GM18519 (cell line): ENCODE measurements around the gene KCNA4.
"Not testable (repeated sequence)": the region's sequence is repeated elsewhere in the genome, so short reads cannot be mapped to it uniquely, and the experiment has no call there.

ENCODE experiments used
- ATAC-seq: cut with Tn5 transposase; IDR thresholded peaks from one replicate; pipeline ENCODE4 v1.9.1; 2021; ENCODE audit warnings: mild to moderate bottlenecking, moderate library complexity; ENCODE audit not compliant: unreplicated experiment, low FRiP score

KCNA4 gene

DNA sequence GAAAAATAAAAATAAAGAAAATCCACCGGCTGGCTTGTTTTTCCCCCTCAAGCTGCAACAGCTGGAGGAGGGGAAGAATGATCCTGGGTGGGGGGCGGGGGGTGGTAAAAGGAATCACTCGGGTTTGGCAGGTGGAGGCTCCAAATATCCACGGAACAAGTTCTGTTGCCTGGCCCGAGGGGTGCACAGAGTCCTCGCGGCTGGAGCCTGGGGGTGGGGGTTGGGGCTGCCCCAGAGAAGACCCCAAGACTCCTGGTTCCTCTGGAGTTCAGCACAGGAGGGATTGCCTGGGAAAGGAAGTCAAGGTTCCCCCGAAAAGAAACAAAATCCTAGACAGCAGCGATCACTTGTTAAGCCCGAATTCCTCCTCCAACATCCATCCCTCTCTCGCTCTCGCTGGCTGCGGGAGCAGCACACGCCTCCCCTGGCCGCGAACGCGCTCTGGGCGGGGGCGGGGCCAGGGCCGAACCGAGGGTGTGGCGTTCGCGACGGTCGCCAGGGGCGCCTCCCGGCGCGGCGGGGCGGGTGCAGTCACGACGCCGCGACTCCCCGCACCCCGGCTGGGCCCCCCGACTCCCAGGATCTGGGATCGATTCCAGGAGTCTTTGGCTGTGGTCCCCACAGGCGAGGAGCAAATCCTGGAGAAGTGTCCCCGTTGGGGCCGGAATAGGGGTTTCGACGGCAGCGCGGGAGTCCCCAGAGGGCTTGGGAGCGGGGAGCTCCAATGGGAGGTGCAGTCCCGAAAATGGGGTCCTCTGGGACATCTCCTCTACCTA is at the start of gene KCNA4:
Gene KCNA4 (minus strand): TSS at position 443 of the 776 bp plus-strand sequence. CDS start 4,352 bp downstream, outside the sequence.
- no peak for ATAC-seq

DNA sequence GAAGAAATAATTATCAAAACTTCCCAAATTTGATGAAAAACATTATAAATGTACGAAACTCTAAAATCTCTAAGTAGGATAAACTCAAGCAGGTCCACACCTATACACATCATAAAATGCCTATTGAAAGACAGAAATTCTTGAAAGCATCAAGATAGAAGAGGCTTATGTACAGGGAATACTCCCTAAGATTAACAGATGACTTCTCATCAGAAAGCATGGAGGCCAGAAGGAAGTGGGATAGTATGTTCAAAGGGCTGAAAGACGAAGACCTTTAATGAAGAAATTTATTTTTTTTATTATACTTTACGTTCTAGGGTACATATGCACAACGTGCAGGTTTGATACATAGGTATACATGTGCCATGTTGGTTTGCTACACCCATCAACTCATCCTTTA is 45.3 kb upstream of the KCNA4 start:
- ATAC-seq = no peak

GRCh38 chr11:30059172-30059815 is 42.5 kb upstream of the KCNA4 start:
- no peak for ATAC-seq

DNA sequence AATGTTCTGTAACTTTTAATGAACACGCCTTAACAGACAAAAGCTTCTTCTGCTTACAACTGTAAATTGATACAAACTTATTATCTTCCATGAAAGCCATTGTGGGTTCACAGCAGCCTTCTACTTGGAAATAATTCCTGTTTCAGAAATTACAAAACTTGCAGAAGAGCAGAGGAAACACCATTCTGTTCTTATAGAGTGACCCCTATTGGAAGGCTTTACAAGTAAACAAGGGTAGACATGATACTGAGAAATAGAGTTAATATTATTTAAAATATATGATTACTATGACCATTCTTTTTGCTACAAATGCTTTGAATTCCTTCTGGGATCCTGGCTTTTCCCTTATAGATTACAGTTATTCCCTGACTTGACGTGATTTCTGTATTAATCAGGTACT is 32.4 kb upstream of the KCNA4 start:
- ATAC-seq = no peak

DNA sequence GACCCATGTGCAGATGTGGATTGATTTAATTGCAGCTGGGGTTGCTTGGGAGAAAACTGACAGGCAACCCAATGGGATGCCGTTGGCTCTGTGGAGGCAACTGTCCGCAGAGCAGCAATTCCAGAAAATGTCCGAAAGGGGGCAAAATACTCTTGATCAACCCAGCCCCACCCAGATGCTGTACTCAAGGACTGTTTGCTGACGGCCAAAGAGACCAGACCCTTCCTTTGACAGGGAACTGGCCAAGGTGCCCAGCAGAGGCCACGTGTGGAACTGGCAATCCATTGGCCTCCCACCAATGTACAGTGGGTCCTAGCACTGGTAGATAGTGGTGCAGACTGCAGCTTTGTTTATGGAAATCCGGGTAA is 29.7 kb upstream of the KCNA4 start:
- ATAC-seq = no peak

DNA sequence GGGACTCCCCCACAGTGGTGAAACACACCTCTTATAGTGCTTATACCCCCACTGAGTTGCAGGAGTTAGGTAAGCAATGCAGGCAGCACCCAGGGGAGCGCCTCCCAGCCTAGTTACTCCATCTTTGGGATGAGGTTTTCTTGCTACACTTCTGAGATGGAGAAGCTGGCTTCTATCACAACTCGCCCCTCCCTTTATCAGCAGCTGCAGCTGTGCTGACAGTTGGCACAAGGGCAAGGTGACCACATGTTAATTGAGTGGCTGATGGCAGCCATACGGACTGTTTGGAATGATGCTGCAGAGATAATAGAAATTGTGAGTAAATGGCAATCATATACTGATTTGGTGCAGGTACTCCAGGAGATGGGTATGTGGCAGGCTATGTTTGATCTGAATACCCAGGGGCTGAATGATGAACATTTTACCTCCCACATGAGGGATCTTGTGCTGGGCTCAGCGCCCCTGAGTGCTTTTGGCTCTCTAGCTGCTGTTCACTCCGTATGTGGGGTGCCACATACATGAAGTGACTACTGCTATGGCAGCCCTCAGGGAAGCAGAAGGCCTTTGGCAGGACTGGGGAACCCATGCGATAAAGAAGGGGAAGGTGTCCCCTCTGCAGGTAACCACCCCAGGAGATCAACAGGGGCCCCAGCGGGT is 29.2 kb upstream of the KCNA4 start:
- no peak for ATAC-seq

GRCh38 chr11:30045144-30045543 is 28.3 kb upstream of the KCNA4 start:
- ATAC-seq = no peak

- ATAC-seq = no peak
Measured at GRCh38 chr11:30041171-30041570, 24.3 kb upstream of the KCNA4 start.

DNA sequence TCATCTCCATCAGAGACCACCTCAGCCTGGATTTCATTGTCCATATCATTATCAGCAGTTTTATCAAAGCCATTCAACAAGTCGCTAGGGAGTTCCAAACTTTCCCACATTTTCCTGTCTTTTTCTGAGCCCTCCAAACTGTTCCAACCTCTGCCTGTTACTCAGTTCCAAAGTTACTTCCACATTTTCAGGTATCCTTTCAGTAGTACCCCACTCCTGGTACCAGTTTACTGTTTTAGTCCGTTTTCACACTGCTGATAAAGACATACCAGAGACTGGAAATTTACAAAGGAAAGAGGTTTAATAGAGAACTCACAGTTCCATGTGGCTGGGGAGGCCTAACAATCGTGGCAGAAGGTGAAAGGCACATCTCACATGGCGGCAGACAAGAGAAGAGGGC is 17.9 kb upstream of the KCNA4 start:
- ATAC-seq = not testable (repeated sequence)

- ATAC-seq = not testable (repeated sequence)
Measured at GRCh38 chr11:30034166-30034565, 17.3 kb upstream of the KCNA4 start.

GRCh38 chr11:30025396-30026139 is 8.7 kb upstream of the KCNA4 start:
- ATAC-seq = no peak

- ATAC-seq = no peak
Measured at GRCh38 chr11:30023074-30023473, 6.2 kb upstream of the KCNA4 start.

DNA sequence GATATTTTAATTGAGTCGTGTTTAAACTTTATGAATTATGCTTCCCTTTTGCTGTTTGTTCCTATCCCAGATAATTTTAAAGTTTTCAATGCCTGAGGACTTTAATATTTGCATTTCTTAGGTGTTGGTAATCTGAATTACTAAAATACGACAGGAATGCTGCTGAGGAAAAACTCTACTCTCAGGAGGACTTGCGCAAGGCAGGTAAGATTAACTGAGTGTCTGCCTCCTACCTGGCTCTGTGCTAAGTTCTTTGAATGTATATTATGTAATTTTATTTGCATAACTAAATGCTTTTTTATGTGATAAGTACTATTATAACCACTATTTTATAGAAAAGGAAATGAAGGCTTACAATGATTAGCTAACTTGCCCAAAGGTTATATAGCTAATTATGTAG is 2.7 kb upstream of the KCNA4 start:
- no peak for ATAC-seq

- no peak for ATAC-seq
Measured at GRCh38 chr11:30018495-30018894, 1.7 kb upstream of the KCNA4 start.

DNA sequence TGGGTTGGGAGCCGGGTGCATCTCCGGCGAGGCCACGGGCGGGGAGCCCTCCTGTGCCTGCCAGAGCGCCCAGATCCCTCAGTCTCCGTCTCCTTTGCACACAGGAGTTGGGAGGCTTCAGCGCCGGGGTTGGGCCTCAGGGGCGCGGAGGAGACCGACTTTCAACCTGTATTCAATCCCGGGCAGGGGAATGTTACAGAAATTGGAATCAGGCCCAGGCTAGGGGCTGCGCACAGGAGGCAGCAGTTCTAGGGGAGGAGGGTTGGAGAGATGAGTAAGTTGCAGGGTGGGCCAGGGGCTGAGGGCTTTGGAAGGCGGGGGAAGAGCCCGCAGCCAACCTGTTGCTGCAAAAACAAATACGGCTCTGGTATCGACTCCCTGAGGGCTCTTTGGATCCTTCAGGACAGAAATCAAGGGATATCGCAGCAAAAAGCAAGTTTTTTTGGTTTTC is 640 bp upstream of the KCNA4 start:
- no peak for ATAC-seq

DNA sequence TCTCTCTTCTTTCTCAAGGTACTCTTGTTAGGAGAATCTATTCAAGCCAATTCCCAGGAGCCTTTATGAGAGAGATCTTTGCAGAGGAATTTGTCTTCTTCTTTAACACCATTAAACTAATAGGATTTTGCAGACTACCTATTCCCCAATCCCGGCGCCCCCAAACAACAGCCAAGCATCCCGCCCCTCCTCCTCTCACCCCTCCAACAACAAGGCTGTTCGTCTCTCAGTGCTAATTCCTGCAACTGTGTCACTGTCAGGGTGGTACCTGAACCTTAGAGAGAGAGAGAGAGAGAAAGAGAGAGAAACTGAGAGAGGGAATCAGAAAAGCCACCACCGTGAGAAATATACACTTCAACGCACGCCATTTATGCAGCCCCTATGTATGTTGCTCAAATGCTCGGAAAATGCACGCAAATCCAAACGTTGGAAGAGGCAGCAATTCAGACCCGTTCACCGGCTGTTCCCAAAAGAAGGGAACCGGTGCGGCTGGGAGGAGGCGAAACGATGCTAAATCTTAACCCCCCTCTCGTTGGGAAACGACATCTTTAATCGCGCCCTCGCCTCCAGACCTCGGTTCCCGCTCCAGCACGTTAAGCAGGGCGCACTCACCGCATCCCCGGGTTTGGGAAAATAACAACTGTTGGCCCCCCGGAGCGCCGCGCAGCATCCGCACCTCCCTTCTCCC is 961 bp downstream of the KCNA4 start:
- no peak for ATAC-seq

- ATAC-seq = no peak
Measured at GRCh38 chr11:30012346-30012745, 4.5 kb downstream of the KCNA4 start.

DNA sequence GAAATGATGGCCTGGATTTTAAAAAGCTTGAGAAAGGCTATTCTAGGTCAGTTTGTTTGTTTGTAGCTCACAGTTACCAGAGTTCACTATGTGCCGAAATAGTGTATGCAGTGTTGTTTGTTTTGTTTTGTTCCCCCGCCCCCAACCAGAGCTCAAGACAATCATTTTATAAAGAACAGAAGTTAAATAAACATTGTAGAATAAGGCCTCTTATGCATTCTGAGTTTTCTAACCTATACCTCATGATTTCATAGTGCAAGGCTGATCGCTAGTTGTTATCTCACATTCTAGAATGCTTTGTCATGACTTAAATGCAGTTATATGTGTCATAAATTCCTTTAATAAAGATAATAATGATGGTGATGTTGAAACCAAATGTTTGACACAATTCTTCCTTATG is 7.8 kb downstream of the KCNA4 start:
- no peak for ATAC-seq

GRCh38 chr11:30006876-30007275 is 10.0 kb downstream of the KCNA4 start:
- ATAC-seq = no peak

GRCh38 chr11:30002157-30002785 is 14.6 kb downstream of the KCNA4 start:
- ATAC-seq = no peak
